Neural cell (in vitro differentiated cells): ENCODE results near the gene ANKRD2. TPM values are rescaled to one million over a fixed set of nuclear protein-coding genes. Genes with fewer than 3 reads are reported as not detected.

ENCODE experiments used
- H2AFZ ChIP-seq: fragments of 200-600, 300-800 bp; sonication (generic), shearing (Covaris generic); 2 replicates; pipeline ENCODE4 v1.6.0; 2014; ENCODE audit warnings: low read depth, mild to moderate bottlenecking, antibody characterized with exemption, low read length, moderate library complexity
- H3F3A ChIP-seq: fragments of 200-600 bp; shearing (Covaris generic); 2 replicates; pipeline ENCODE4 v1.6.1; 2016; ENCODE audit warnings: mild to moderate bottlenecking, moderate library complexity, mixed read lengths, antibody characterized with exemption, low read length; ENCODE audit not compliant: insufficient read depth, poor library complexity, severe bottlenecking
- H3K27ac ChIP-seq: fragments of 200-600, 300-800 bp; sonication (generic), shearing (Covaris generic); 2 replicates; pipeline ENCODE4 v1.5.1; 2014; ENCODE audit warnings: mild to moderate bottlenecking, low read length, moderate library complexity
- H3K27me3 ChIP-seq: fragments of 300-800, 200-600 bp; sonication (generic), shearing (Covaris generic); 2 replicates; pipeline ENCODE4 v1.6.0; 2014; ENCODE audit warnings: mild to moderate bottlenecking, low read depth, low read length, moderate library complexity; ENCODE audit not compliant: insufficient read depth
- H3K36me3 ChIP-seq: fragments of 300-800, 200-600 bp; sonication (generic), shearing (Covaris generic); 2 replicates; pipeline ENCODE4 v1.5.1; 2014; ENCODE audit warnings: mild to moderate bottlenecking, antibody characterized with exemption, low read length, moderate library complexity; ENCODE audit not compliant: insufficient read depth
- H3K4me2 ChIP-seq: fragments of 300-800, 200-600 bp; sonication (generic), shearing (Covaris generic); 2 replicates; pipeline ENCODE4 v1.6.0; 2014; ENCODE audit warnings: mild to moderate bottlenecking, low read length
- H3K4me3 ChIP-seq: fragments of 300-800, 200-600 bp; sonication (generic), shearing (Covaris generic); 2 replicates; pipeline ENCODE4 v1.5.1; 2014; ENCODE audit warnings: mild to moderate bottlenecking, low read length, moderate library complexity
- H3K79me2 ChIP-seq: fragments of 200-600 bp; shearing (Covaris generic); replicated peaks from 2 replicates; pipeline ENCODE4 v1.6.0; 2014; ENCODE audit warnings: mild to moderate bottlenecking, low read length, moderate library complexity; ENCODE audit not compliant: insufficient read depth
- H3K9ac ChIP-seq: fragments of 300-800, 200-600 bp; sonication (generic), shearing (Covaris generic); 2 replicates; pipeline ENCODE4 v1.6.1; 2016; ENCODE audit warnings: mild to moderate bottlenecking, low read length, mixed read lengths
- H3K9me2 ChIP-seq: fragments of 200-600 bp; shearing (Covaris generic); 2 replicates; pipeline ENCODE4 v1.6.1; 2016; ENCODE audit warnings: mild to moderate bottlenecking, low read length, mixed read lengths; ENCODE audit not compliant: insufficient read depth
- H3K9me3 ChIP-seq: fragments of 200-600, 300-800 bp; sonication (generic), shearing (Covaris generic); 2 replicates; pipeline ENCODE4 v1.6.1; 2016; ENCODE audit warnings: mild to moderate bottlenecking, mixed run types, low read length, moderate library complexity, mixed read lengths
- H4K20me1 ChIP-seq: fragments of 200-600 bp; shearing (Covaris generic); 2 replicates; pipeline ENCODE4 v1.6.1; 2016; ENCODE audit warnings: mild to moderate bottlenecking, mixed run types; ENCODE audit not compliant: insufficient read depth
- EP300 ChIP-seq: fragments of 450-650 bp; conservative IDR thresholded peaks from 2 replicates; pipeline ENCODE4 v1.6.1; 2014; ENCODE audit warnings: antibody characterized with exemption, mild to moderate bottlenecking, moderate library complexity; ENCODE audit not compliant: poor library complexity, severe bottlenecking
- EZH2 ChIP-seq: fragments of 200-600, 300-800 bp; shearing (Covaris generic), sonication (generic); IDR thresholded peaks from 2 replicates; pipeline ENCODE4 v1.6.1; 2014; ENCODE audit warnings: antibody characterized with exemption, low read length, borderline replicate concordance, mild to moderate bottlenecking; ENCODE audit not compliant: insufficient read depth, poor library complexity, severe bottlenecking
- MXI1 ChIP-seq: fragments of 450-650 bp; conservative IDR thresholded peaks from 2 replicates; pipeline ENCODE4 v1.6.1; 2014; ENCODE audit warnings: antibody characterized with exemption, mild to moderate bottlenecking; ENCODE audit not compliant: poor library complexity, severe bottlenecking
- POLR2AphosphoS5 ChIP-seq: IDR thresholded peaks from 2 replicates; pipeline ENCODE4 v1.6.1; 2012
- RAD21 ChIP-seq: fragments of 450-650 bp; conservative IDR thresholded peaks from 2 replicates; pipeline ENCODE4 v1.6.1; 2014; ENCODE audit warnings: antibody characterized with exemption, mild to moderate bottlenecking, moderate library complexity
- SMC3 ChIP-seq: fragments of 450-650 bp; conservative IDR thresholded peaks from 2 replicates; pipeline ENCODE4 v1.6.1; 2014; ENCODE audit warnings: antibody characterized with exemption, mild to moderate bottlenecking, moderate library complexity; ENCODE audit not compliant: poor library complexity
- TAF1 ChIP-seq: IDR thresholded peaks from 2 replicates; pipeline ENCODE4 v1.6.1; 2012; ENCODE audit warnings: low read depth
- polyA plus RNA-seq: library from polyadenylated mRNA; depleted of rRNA; stranded (reverse); fragments of >200 nt; gene quantifications from 2 replicates; pipeline ENCODE4 v1.2.3, GENCODE V29; 2014
- TF ChIP-seq, protein P1 (sequence below): IDR thresholded peaks from 2 replicates; pipeline ENCODE4 v1.6.1; 2012; ENCODE audit warnings: borderline replicate concordance
- TF ChIP-seq, protein P2 (sequence below): fragments of 450-650 bp; IDR thresholded peaks from 2 replicates; pipeline ENCODE4 v1.5.1; 2014; ENCODE audit warnings: antibody characterized with exemption, mild to moderate bottlenecking, moderate library complexity; ENCODE audit not compliant: poor library complexity, severe bottlenecking

Gene ANKRD2
- polyA plus RNA-seq, 1 donor from 2014 or later = not detected

- Histone ChIP-seq H3K79me2 (no peaks in the 10 kb centered on the region), H3K27ac (no peak overlapping the region), H4K20me1 (no peaks in the 10 kb centered on the region), H2AFZ (no peak overlapping the region), H3K9ac (no peak overlapping the region), H3K9me2 (no peaks in the 10 kb centered on the region), H3K4me2 (no peak overlapping the region), H3F3A (no peaks in the 10 kb centered on the region), H3K4me3 (no peak overlapping the region), H3K36me3 (no peaks in the 10 kb centered on the region), H3K27me3 (no peaks in the 10 kb centered on the region), H3K9me3 (no peaks in the 10 kb centered on the region)
- TF ChIP-seq SMC3 = no peak
- TF ChIP-seq MXI1 = no peak
- no peak for TF ChIP-seq RAD21
- TF ChIP-seq POLR2AphosphoS5 = no peak
- TF ChIP-seq EP300 = no peak
- TF ChIP-seq, protein P1, sequence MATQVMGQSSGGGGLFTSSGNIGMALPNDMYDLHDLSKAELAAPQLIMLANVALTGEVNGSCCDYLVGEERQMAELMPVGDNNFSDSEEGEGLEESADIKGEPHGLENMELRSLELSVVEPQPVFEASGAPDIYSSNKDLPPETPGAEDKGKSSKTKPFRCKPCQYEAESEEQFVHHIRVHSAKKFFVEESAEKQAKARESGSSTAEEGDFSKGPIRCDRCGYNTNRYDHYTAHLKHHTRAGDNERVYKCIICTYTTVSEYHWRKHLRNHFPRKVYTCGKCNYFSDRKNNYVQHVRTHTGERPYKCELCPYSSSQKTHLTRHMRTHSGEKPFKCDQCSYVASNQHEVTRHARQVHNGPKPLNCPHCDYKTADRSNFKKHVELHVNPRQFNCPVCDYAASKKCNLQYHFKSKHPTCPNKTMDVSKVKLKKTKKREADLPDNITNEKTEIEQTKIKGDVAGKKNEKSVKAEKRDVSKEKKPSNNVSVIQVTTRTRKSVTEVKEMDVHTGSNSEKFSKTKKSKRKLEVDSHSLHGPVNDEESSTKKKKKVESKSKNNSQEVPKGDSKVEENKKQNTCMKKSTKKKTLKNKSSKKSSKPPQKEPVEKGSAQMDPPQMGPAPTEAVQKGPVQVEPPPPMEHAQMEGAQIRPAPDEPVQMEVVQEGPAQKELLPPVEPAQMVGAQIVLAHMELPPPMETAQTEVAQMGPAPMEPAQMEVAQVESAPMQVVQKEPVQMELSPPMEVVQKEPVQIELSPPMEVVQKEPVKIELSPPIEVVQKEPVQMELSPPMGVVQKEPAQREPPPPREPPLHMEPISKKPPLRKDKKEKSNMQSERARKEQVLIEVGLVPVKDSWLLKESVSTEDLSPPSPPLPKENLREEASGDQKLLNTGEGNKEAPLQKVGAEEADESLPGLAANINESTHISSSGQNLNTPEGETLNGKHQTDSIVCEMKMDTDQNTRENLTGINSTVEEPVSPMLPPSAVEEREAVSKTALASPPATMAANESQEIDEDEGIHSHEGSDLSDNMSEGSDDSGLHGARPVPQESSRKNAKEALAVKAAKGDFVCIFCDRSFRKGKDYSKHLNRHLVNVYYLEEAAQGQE = no peak
- no peak for TF ChIP-seq TAF1
- TF ChIP-seq, protein P2, sequence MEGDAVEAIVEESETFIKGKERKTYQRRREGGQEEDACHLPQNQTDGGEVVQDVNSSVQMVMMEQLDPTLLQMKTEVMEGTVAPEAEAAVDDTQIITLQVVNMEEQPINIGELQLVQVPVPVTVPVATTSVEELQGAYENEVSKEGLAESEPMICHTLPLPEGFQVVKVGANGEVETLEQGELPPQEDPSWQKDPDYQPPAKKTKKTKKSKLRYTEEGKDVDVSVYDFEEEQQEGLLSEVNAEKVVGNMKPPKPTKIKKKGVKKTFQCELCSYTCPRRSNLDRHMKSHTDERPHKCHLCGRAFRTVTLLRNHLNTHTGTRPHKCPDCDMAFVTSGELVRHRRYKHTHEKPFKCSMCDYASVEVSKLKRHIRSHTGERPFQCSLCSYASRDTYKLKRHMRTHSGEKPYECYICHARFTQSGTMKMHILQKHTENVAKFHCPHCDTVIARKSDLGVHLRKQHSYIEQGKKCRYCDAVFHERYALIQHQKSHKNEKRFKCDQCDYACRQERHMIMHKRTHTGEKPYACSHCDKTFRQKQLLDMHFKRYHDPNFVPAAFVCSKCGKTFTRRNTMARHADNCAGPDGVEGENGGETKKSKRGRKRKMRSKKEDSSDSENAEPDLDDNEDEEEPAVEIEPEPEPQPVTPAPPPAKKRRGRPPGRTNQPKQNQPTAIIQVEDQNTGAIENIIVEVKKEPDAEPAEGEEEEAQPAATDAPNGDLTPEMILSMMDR = no peak
- TF ChIP-seq EZH2 = no peak
Measured at GRCh38 chr10:97578171-97578844, 5.7 kb downstream of the ANKRD2 start.

DNA sequence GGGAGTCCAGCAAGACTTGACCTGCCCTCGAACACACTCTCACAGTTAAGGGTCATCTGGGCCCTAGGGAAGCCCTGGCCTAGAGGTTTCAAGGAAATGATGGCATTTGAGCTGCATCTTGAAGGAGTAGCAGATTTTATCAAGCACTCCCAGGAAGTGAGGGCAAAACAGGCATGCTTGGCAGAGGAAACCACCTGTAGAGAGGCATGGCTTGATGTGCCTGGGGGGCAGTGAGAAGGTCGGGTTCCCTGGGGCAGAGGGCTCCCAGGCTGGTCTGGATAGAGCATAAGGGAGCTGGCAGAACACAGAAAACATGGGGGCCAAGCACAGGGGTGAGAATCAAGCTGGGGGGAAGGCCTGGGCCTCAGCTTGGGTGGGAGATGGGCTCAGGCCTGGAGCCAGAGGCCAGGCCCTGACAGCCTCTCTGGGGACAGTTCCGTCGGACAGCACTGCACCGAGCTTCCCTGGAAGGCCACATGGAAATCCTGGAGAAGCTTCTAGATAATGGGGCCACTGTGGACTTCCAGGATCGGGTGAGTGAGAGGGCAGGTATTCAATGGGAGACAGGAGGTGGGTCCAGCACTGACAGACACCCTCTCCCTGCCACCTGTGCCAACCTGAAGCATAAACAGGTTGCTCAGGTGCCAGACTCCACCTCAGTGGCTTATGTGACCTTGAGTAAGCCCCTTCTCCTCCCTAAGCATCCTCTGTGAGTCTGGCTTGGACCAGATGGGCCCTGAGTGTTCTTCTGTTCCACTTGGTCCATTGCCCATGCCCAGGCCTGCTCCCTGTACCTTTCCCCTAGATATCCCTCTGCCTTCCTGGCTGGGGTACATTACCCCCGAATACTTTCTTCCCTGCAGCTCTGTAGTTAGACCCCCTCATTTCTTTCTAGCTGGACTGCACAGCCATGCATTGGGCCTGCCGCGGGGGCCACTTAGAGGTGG, 8.1 kb downstream of the ANKRD2 start:
- Histone ChIP-seq H3K4me2 (no peak overlapping the region), H4K20me1 (no peaks in the 10 kb centered on the region), H3K79me2 (no peaks in the 10 kb centered on the region), H3F3A (no peaks in the 10 kb centered on the region), H3K9me2 (no peaks in the 10 kb centered on the region), H3K27me3 (no peaks in the 10 kb centered on the region), H3K9ac (no peak overlapping the region), H3K36me3 (no peaks in the 10 kb centered on the region), H3K4me3 (no peak overlapping the region), H3K27ac (no peak overlapping the region), H2AFZ (no peak overlapping the region), H3K9me3 (no peaks in the 10 kb centered on the region)
- TF ChIP-seq EZH2 = no peak
- TF ChIP-seq, protein P2 = no peak
- no peak for TF ChIP-seq EP300
- no peak for TF ChIP-seq POLR2AphosphoS5
- no peak for TF ChIP-seq MXI1
- TF ChIP-seq, protein P1 = no peak
- TF ChIP-seq TAF1 = no peak
- no peak for TF ChIP-seq RAD21
- no peak for TF ChIP-seq SMC3
